ENCODE measurements around the gene MRPS18B.

GRCh38 chr6:30613251-30614043, 4.2 kb upstream of the MRPS18B start:
- no peak for TF ChIP-seq CTCF (conservative IDR thresholded peaks at IDR 0.05; ENCODE audit: low read length)
- no peak for TF ChIP-seq EZH2phosphoT487 (IDR thresholded peaks at IDR 0.05; ENCODE audit: borderline replicate concordance, low read depth, low read length)

Measured in OCI-LY7 (cell line).